ENCODE results near the gene NLRC5.
"Not testable (repeated sequence)": the region's sequence is repeated elsewhere in the genome, so short reads cannot be mapped to it uniquely, and the experiment has no call there.

NLRC5 gene

DNA sequence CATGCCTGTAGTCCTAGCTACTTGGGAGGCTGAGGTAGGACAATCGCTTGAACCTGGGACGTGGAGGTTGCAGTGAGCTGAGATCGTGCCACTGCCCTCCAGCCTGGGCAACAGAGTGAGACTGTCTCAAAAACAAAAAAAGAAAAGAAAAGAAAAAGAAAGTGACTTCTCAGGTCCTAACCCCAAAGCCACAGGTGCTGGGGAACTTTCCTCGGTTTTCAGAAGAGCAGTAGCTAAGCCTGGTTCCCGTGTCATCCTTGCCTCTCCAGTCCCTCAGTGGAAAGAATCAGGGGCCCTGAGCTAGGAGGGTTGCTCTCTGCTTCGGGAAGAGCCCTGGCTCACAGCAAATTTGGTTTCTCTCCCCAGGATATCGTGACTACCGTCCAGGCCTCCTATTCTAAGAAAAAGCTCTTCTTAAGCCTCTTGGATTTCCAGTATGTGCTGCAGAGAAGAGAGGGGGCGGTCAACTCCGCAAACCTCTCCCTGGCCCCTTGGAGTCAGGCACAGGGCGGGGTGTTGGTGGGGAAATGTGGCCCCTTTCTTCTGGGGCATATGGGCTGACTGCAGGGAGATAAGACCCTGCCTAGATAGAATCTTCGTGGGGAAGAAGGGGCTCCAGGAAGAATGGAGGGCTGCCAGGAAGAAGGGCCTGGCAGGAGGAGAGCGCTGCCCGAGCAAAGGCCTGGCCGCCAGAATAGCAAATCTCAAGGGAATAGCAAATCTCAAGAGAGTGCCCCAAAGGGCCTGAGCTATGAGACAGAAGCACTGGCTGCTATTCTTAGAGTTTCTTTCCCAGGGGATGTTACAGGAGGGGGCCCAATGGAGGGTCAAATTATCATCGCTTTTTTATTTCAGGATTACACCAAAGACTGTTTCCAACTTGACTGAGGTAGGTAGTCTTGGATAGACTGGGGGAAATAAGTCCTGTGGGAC, 8.3 kb upstream of the NLRC5 start:
- no peak for DNase-seq (ENCODE audit: low read depth in 2 of 2)

DNA sequence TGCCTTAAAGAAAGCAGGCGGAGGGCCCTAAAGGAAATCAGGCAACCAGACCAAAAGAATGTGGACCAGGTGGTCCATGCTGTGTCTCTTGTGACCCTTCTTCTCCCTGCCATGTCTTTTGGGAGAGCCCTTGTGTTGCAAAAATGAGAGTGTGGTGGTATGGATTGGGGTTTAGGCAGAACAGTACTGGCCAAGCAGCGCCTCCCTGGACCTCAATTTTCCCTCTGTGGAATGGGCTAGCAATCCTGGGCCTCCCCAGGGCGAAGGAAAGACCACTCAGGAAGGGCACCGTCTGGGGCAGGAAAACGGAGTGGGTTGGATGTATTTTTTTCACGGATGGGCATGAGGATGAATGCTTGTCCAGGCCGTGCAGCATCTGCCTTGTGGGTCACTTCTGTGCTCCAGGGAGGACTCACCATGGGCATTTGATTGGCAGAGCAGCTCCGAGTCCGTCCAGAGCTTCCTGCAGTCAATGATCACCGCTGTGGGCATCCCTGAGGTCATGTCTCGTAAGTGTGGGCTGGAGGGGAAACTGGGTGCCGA, 7.6 kb upstream of the NLRC5 start:
- no peak for DNase-seq (ENCODE audit: low read depth in 2 of 2)

DNA sequence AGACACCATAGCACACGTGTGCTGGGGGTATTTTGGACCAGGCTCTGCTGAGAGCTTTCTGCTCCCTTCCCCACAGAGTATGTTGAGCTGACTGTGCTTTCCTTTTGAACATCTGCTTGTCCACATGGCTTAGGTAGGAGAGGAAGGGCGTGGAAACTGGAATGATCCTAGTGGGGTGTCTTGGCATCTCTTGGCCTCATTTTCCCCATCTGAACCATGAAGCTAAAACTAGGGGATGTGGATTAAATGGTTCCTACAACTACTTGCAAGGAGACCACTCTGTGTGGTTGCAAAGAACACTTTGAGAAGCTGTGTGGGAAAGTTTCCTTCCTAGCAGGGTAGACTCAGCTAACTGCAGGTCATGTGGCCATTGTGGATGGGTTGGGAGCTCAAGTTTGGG, 6.7 kb upstream of the NLRC5 start:
- no peak for DNase-seq (ENCODE audit: low read depth in 2 of 2)

DNA sequence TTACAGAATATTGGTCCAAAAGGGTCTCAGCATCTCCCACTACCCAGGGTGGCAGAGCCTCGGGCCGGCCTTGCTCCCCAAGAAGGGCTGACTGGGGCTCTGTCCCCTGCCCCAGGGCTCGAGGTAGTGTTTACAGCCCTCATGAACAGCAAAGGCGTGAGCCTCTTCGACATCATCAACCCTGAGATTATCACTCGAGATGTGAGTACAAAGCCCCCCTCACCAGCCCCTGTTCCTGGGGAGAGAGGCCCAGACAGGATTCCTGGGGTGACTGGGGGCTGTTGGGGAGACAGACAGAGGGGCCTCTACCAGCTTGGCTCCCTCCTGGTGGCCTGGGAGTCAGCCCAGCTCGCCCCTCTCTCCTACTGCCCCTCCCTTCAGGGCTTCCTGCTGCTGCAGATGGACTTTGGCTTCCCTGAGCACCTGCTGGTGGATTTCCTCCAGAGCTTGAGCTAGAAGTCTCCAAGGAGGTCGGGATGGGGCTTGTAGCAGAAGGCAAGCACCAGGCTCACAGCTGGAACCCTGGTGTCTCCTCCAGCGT, 6.1 kb upstream of the NLRC5 start:
- no peak for DNase-seq (ENCODE audit: low read depth in 2 of 2)

DNA sequence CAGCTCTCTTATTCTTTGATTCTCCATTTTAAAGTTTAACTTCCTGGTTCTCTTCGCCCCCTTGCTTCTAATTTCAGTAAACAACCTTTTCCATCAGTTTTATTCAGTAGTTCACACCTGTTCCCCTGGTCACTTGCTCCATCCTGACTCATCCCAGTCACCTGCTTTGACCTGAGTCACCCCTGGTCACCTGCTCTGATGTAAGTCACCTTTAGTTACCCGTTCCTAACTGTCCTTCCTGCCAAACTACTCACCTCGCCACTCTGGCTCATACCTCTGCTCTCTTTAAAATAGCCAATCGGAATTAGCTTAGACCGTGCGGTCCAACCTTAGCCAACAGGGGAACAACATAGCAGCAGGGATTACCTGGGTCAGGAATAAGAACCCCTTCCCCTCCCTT, 4.7 kb upstream of the NLRC5 start:
- no peak for DNase-seq (ENCODE audit: low read depth in 2 of 2)

DNA sequence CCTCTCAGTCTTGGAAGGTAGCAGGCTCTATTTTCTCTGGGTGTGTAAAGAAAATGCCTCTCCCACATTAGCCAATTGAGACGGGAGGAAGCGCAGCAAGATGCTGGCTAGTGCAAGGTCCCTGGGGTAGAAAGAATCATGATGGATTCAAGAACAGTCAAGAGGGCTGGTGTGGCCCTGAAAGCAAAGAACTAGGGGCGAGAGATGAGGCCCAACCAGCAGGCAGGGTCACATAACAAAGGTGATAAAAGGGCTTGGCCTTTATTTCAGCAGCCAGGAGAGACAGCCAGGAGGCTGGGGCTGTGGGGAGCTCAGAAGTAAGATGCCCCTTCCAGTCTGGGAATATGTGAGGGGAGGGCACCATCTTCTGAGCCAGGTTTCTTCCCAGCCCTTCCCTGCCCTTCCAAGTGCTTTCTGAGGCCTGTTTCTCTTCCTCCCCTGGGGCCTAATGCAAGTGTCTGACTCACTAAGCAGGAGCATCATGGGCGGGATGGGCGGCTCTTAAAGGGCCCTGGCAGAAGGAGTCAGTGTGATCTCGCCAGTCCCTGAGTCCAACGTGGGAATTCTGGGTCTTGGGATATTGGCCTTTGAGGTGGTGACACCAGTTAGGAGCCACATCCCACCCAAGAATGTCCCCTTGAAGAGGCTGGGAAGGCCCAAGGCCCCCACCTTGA, 3.9 kb upstream of the NLRC5 start:
- DNase-seq (ENCODE audit: low read depth in 2 of 2) = no peak

DNA sequence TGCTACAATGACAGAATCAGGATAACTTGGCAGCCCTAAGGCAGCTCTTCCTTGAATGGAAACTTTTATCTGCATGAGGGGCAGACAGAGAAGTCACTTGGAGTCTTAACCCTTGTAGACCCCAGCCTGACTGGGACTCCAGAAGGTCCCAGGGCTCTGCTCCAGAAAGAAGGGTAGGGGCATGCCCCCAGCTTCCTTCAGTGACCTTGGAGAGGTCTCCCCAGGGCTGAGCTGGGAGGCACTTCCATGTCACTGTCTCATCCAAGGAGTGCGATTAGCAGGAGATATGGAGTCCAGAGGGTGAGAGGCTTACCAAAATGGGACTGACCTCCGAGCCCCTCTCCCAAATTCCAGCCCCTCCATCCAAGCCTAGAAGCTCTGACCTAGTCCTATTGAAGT, 3.4 kb upstream of the NLRC5 start:
- no peak for DNase-seq (ENCODE audit: low read depth in 2 of 2)

DNA sequence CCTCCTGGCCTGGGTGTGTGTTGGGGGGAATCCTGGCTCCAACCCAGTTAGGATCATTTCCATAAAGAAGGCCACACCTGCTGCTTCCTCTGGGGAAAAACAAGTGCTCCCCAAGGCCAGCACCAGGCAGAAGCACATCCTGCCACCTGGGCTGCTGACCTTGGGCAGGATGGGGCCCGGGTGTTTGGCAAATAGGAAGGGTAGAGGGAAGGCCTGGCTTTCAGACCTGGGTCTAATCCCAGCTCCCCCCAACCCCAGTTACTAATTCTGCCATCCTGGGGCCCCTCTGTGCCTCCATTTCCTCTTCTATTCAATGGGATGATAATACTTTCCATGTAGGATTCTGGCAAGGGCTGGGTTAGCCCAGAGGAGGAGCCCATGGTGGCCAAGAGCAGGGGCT, 3.0 kb upstream of the NLRC5 start:
- no peak for DNase-seq (ENCODE audit: low read depth in 2 of 2)

DNA sequence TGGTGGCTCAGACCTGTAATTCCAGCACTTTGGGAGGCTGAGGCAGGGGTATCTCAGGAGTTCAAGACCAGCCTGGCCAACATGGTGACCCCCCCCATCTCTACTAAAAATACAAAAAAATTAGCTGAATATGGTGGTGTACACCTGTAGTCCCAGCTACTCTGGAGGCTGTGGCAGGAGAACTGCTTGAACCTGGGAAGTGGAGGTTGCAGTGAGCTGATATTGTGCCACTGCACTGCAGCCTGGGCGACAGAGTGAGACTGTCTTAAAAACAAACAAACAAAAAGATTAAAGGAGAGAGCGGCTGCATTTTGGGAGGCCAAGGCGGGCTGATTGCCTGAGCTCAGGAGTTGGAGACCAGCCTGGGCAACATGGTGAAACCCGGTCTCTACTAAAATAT, 2.4 kb upstream of the NLRC5 start:
- DNase-seq (ENCODE audit: low read depth in 2 of 2) = not testable (repeated sequence)

DNA sequence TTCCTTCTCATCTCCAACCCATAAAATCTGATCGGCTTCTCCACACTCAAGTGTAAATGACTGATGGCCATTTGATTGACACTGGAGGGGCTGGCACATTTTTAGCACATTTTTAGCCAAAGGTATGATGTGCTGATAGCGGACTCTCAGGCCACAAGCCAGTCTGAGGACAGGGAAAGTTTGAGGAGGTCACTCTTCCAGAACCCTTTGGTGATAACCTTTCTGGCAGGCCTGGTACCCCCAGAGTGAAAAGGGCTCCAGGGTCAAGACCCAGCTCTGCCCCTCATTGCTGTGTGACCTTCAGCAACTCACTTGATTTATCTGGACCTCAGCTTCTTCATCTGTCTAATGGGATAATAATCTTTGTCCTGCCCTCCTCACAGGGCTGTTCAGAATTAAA, 1.7 kb upstream of the NLRC5 start:
- no peak for DNase-seq (ENCODE audit: low read depth in 2 of 2)

DNA sequence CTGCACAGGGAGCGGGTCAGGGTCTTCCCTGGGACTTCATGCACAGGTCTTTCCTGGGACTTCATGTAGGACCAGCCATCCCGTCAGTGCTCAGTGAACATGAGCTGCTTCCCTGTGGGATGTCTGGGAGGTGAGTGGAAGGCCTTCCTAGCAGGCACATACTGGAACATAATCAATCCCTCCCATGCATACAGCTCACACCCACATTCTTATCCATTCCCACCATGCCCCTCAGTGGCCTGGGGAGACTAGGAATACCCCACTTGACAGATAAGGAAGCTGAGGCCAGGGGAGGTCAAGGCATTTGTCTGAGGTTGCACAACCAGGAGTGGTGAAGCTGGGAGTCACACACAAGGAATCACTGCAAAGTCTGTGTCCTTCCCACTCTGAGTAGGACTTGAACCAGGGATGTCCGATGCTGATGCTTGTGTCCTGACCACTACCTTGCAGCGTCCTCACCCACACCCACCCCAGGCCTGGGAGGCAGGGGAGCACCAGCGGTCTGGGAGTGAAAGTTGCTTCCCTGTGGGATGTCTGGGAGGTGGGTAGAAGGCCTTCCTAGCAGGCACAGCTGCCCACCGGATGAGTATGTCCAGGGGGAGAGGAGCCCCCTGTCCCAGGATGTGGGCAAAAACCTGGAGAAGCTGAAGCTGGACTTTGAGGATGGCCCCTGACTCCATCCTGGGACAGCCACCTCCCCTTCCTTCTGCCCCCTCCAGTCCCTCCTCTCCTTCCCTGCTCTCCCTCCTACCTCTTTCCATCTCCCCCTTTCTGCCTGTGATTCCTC, 1.0 kb upstream of the NLRC5 start:
- DNase-seq (ENCODE audit: low read depth in 2 of 2) = no peak

DNA sequence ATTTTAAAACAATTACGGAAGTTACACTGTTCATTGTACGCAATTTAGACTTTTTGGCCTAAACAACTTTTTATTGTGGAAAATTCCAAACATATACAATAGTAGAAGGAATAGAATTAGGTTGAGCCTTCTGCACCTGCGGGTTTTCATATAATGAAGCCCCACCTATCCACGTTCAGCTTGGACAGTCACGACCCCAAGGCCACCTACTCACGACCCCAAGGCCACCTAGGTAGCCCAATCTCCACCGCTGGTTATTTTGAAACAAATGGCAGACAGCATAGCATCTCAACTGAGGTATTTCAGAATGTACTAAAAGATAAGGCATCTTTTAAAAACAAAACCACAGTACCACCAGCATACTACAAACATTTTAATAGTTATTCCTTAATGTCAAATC, 631 bp downstream of the NLRC5 start:
- no peak for DNase-seq (ENCODE audit: low read depth in 2 of 2)

DNA sequence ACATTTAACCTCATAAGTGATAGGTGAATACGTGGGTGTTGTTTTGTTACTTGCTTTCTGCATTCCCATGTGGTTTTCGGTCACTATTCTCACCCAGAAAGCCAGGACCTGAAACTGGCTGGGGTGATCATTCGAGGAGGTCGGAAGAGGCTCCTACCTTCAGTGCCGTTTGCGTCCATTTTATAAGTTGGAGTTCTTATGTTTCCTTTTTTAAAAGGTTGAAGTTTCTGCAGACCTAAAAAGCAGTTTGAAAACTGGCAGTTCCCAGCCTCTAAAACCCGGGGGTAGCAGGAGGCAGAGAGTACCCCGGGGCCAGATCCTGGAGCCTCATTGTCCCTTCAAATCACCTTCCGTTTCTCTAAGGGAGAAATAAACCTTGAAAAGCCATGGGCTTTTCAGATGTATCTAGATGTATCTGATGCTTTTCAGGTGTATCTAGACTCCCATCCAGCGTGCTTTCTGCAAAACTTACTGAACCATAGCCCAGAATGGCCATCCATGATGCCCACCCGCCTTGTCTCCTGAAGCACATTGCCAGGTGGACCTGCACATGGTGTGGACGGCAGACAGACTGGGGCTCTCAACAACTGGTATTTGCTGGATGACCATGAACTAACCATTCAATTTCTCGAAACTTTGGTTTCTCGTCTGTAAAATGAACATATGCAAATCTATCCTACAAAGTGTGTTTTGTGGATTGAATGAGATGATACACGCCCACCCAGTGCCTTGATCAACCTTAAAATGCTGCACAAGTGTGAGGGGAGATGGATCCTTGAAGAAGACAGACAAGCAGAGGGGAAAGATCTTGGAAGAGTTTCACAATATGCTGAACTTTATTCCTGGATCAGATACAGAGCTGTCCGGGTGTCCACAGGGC, 1.3 kb downstream of the NLRC5 start:
- no peak for DNase-seq (ENCODE audit: low read depth in 2 of 2)

DNA sequence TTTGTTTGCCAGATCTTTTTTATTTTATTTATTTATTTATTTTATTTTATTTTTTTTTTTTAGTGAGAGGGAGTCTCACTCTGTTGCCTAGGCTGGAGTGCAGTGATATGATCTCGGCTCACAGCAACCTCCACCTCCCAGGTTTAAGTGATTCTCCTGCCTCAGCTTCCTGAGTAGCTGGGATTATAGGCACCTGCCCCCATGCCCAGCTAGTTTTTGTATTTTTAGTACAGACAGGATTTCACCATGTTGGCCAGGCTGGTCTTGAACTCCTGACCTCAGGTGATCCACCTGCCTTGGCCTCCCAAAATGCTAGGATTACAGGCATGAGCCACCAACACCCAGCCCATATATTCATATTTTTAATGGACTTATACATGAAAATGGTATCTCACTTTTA, 3.1 kb downstream of the NLRC5 start:
- DNase-seq (ENCODE audit: low read depth in 2 of 2) = not testable (repeated sequence)

DNA sequence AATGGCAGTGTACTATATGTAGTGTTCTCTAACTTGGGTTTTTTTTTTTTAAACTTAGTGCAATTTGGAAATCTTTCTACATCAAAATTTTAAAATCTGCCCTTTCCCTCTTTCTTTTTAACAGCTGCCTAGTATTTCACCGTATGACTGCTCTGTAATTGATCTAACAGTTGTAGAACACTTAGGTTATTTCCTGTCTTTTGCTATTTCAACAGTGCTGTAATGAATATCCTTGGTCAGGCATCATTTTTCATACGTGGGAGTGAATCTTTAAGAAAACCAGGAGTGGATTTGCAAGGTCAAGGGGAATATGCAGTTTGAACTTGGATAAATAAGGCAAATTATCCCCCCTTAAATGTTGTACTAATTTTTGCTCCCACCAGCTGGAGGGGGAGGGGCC, 3.8 kb downstream of the NLRC5 start:
- no peak for DNase-seq (ENCODE audit: low read depth in 2 of 2)

DNA sequence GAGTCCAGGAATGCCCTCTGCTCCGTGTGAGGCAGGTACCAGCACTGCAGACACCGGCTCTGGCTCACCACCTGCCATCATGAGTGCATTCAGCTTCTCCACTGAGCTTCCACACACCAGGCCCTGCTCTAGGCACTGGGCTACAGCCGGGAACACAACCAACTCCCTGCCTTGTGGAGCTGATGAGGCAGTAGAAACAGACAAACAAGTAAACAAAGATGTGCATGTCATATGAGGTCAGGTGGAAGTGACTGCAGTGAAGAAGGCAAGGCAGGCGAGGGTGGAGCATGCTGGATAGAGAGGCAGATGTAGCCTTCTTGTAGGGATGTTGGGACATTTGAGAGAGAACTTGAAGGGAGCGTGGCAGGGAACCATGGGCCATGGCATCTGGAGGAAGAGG, 5.0 kb downstream of the NLRC5 start:
- DNase-seq (ENCODE audit: low read depth in 2 of 2) = no peak

DNA sequence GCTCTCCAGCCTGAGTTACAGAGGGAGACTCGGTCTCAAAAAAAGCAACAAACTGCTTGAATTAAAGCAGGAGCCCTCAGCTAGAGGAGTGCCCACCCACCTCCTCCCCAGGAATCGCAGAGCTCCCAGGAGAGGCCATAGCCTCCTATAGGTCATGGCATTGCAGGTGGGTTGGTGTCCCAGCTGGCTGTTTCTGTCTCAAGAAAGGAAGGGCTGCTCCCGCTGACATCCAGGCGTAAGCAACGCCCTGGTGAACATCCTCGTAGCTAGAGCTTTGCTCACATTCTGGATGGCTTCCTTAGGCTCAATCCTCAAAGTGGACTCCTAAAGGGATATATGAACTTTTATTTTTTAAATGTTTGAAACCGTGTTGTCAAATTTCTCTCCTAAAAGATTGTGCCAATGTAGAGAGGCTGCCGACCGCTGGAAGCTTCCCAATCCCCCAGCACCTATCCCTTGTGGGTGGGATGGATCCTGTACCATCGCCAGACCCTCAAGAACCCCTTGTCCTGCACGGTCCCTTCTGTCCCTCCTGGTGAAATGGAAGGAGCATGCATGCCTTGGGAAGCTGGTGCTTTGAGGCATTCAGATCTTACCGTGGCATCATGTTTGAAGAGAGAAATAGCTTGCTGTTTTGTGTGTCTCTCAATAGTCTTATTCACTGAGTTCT, 5.9 kb downstream of the NLRC5 start:
- no peak for DNase-seq (ENCODE audit: low read depth in 2 of 2)

DNA sequence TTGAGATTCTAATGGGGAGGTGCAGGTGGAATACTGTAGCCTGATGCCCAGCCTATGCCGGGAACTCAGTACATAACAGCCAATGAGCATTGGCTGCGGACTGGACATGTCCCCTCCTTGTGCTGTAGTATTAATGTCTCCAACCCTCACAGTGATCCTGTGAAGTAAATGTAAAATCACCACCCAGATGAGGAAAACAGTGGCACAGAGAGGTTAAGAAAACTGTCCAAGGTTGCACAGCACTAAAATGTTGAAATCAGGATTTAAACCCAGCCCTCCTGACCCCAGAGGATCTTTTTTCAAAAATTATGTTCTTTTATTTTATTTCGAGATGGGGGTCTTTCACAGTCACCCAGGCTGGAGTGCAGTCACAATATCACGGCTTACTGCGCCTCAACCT, 7.9 kb downstream of the NLRC5 start:
- DNase-seq (ENCODE audit: low read depth in 2 of 2) = no peak

DNA sequence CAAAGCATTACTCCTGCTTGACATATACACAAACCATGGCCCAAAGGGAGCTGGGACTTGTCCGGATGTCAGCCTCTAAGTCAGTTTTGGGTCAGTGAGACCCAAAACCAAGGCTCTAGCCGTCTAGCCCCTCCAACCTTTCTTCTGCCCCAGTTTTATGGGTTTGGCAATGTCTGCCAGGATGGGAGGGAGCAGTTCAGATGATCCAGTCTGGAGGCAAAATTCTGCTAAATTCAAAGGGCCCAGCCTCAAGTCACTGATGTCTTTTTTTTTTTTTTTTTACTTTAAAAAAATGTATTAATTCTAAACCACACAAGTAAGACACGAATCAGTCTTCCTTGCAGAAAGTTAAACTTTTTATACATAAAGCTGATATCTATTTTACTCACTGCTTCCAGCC, 8.6 kb downstream of the NLRC5 start:
- no peak for DNase-seq (ENCODE audit: low read depth in 2 of 2)

DNA sequence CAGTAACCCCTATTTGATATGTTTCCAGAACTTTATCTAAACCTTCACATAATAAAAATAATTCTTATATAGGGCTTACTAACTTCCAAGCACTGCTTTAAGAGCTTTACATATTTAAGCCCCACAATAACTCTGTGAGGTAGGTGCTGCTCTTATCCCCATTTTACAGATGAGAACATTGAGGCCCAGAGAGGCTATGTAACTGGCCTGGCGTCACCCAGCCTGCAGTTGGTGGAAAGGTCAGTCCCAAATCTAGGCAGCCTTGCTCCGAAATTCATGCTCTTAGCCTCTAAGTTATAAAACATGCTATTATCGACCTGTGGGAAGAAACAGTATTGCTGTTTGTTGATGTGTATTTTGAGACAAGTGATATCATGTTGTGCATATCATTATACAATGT, 9.0 kb downstream of the NLRC5 start:
- DNase-seq (ENCODE audit: low read depth in 2 of 2) = no peak

Data from stimulated activated CD8-positive, alpha-beta memory T cell treated with anti-CD3 and anti-CD28 coated beads, Interleukin-15, amount 100 ng/mL, for 48 hours (primary cell).